CD8-positive, alpha-beta memory T cell (primary cell): ENCODE measurements around the gene NACC2. TPM values are rescaled to one million over a fixed set of nuclear protein-coding genes. Genes with fewer than 3 reads are reported as not detected.

Experiments
- CTCF ChIA-PET: fragments of 350-600 bp; sonication (Branson Sonifier 250); formaldehyde crosslinking; loops from one replicate; lab custom pipeline; 2021; ENCODE audit warnings: antibody characterized with exemption; lab: Charles Lee
- POLR2A ChIA-PET: fragments of 350-600 bp; sonication (Branson Sonifier 250); formaldehyde crosslinking; loops from one replicate; lab custom pipeline; 2021; ENCODE audit warnings: antibody characterized with exemption; lab: Charles Lee
- DNase-seq, 5 donors: peaks; one replicate each; pipeline versions ENCODE4 v3.0.0 to v3.0.0-alpha.2; 2020 to 2022; ENCODE audit warnings: mixed read lengths in 1 of 5
- H3K27ac ChIP-seq: one replicate; pipeline ENCODE4 v1.7.0; 2013; ENCODE audit warnings: low read depth, mild to moderate bottlenecking, low read length, moderate library complexity
- H3K27me3 ChIP-seq: 2 replicates; pipeline ENCODE4 v1.7.0; 2013; ENCODE audit warnings: low read length, mild to moderate bottlenecking; ENCODE audit not compliant: insufficient read depth, poor library complexity, severe bottlenecking
- H3K36me3 ChIP-seq: 2 replicates; pipeline ENCODE4 v1.7.0; 2013; ENCODE audit warnings: mild to moderate bottlenecking, low read length, moderate library complexity; ENCODE audit not compliant: insufficient read depth
- H3K4me1 ChIP-seq: 2 replicates; pipeline ENCODE4 v1.7.0; 2013; ENCODE audit warnings: mild to moderate bottlenecking, low read length, moderate library complexity; ENCODE audit not compliant: insufficient read depth
- H3K4me3 ChIP-seq: 2 replicates; pipeline ENCODE4 v1.7.0; 2013; ENCODE audit warnings: mild to moderate bottlenecking, low read length
- H3K9me3 ChIP-seq: 2 replicates; pipeline ENCODE4 v1.7.0; 2013; ENCODE audit warnings: mild to moderate bottlenecking, low read length
- H3K27ac Mint-ChIP-seq, 8 donors: one replicate each; pipeline ENCODE4 v1.8.0; 2020 to 2021; ENCODE audit warnings: mixed read lengths in 8 of 8, mild to moderate bottlenecking in 6 of 8, inconsistent platforms in 3 of 8, moderate library complexity in 3 of 8
- H3K27me3 Mint-ChIP-seq, 2 donors: one replicate each; pipeline ENCODE4 v1.8.0; 2020 to 2021; ENCODE audit warnings: mixed read lengths in 2 of 2, mild to moderate bottlenecking in 1 of 2, moderate library complexity in 1 of 2
- H3K36me3 Mint-ChIP-seq, 3 donors: one replicate each; pipeline ENCODE4 v1.8.0; 2020 to 2021; ENCODE audit warnings: mixed read lengths in 3 of 3, inconsistent platforms in 1 of 3, mild to moderate bottlenecking in 1 of 3
- H3K4me1 Mint-ChIP-seq, 3 donors: one replicate each; pipeline ENCODE4 v1.8.0; 2020 to 2021; ENCODE audit warnings: mixed read lengths in 3 of 3, inconsistent platforms in 1 of 3, mild to moderate bottlenecking in 1 of 3
- H3K4me3 Mint-ChIP-seq, 7 donors: one replicate each; pipeline ENCODE4 v1.8.0; 2020 to 2021; ENCODE audit warnings: mixed read lengths in 7 of 7, mild to moderate bottlenecking in 6 of 7, moderate library complexity in 4 of 7, inconsistent platforms in 2 of 7
- H3K9me3 Mint-ChIP-seq, 5 donors: one replicate each; pipeline ENCODE4 v1.8.0; 2020 to 2022; ENCODE audit warnings: mixed read lengths in 5 of 5, mild to moderate bottlenecking in 3 of 5, moderate library complexity in 2 of 5, inconsistent platforms in 1 of 5
- polyA plus RNA-seq: library from polyadenylated mRNA; unstranded; fragments of 300-500 nt; fragmentation: Illumina TruSeq; gene quantifications from one replicate; pipeline ENCODE4 v1.2.3, GENCODE V29; 2021
- total RNA-seq, 2 experiments: library from RNA; stranded (reverse); gene quantifications; one replicate each; pipeline ENCODE4 v1.2.3, GENCODE V29; 2021

The NACC2 gene
- total and polyA plus RNA-seq, 3 experiments from 2014 or later: 2.9 to 9.1 (median 9.0) TPM

DNA sequence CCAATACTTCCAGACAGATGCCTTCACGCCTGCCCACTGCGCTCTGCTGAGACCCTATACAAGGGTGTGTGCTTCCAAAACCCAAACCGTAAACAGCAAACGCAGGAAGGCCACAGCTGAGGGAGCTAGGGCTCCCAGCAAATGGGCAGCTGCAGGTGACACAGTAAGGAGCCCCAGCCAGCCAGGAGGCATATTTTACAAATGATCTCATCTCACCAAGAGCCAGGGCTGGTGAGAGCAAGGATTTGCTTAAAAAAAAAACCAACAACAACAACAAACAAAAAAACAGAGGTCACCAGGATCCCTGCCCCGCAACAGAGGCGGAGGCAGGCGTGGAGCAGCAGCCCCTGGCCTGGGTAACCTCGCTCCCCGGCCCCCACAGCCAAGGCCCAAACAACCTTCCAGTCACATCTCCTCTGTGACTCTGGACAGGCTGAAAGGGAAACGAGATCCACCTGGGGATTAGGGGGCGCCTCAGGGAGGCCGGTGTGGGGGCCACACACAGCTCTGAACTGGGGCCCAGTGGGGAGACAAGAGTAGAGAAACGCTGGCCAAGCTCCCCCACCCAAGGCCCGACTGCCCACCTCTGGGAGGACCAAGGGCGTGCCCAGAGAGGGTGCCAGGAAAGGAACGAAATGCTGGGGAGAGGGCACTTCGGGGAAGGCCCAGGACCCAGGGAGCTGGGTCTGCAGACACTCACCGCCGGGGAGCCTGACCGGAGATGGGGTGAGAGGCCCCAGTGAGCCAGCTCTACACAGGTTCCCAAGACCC is 3.3 kb downstream of the NACC2 start:
- H3K36me3 Mint-ChIP-seq: peaks cover 0 to 2% (median 0%) of the 10 kb centered on the region in 3 donors
- DNase-seq: no peak
- peaks cover 14 to 47% (median 18%) of the 10 kb centered on the region in 3 donors for H3K4me1 Mint-ChIP-seq
- H3K4me3 Mint-ChIP-seq: peak overlapping the region in 4 of 7 donors; percentile 32 to 76 (median 40)
- Histone ChIP-seq H3K9me3 (no peaks in the 10 kb centered on the region), H3K36me3 (no peaks in the 10 kb centered on the region), H3K4me3 (no peak overlapping the region), H3K27me3 (no peaks in the 10 kb centered on the region), H3K27ac (no peak overlapping the region), H3K4me1 (peaks cover 22% of the 10 kb centered on the region)
- peak overlapping the region in 4 of 8 donors; percentile 52 to 94 (median 60) for H3K27ac Mint-ChIP-seq
- no peaks in the 10 kb centered on the region for H3K27me3 Mint-ChIP-seq
- ChIA-PET CTCF (interaction anchor here (6.0 kb wide), 1 partner anchor 29 kb away, joined by 81 read pairs; the partner anchor contains the start of gene TMEM250), POLR2A (interaction anchor here (0.6 kb wide), 1 partner anchor 1100 kb away, joined by 3 read pairs; no protein-coding TSS in a partner anchor)
- no peaks in the 10 kb centered on the region for H3K9me3 Mint-ChIP-seq

DNA sequence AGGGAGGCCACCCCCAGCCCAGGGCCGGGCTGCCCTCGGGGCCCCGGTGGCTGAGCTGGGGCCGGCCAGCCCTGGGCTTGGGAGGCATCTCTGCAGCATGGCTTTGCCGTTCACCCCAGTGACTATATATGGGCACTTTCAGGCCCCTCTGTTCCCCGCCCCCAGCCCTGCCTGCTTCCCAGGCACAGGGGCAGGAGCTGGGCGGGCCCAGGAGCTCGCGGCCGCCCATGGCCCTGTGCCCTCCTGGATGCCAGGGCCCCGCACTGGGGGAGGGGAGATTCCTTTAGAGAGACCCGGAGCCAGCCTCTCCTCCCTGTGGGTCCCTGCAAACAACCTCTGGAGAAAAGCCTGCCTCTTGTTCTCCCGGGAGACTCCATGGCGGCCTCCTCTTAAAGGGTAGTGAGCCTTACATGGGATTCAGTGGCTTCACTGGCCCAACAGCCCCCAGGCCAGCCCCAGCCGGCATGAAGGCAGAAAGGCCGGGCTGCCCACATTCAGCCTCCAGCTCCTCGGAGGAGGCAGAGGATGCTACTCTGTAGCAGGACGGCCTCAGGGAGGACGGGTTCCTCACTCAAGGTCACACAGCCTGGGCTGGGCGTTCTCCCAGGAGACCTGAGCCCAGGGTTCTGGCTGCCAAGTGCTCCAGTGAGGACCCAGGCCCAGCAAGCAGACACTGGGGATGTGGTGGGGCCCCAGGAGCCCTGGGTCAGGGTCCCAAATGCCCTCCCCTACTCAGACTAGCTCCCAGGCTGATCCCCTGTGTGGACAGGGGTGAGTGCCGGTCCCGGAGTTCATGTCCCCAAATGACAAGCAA is 4.1 kb downstream of the NACC2 start:
- no peak for DNase-seq
- Mint-ChIP-seq H3K36me3 (peaks cover 0 to 2% (median 0%) of the 10 kb centered on the region in 3 donors), H3K4me1 (peaks cover 14 to 45% (median 16%) of the 10 kb centered on the region in 3 donors), H3K4me3 (peak overlapping the region in 3 of 7 donors; percentile 32 to 76 (median 44)), H3K9me3 (no peaks in the 10 kb centered on the region), H3K27ac (peak overlapping the region in 2 of 8 donors; percentile 52 to 94), H3K27me3 (no peaks in the 10 kb centered on the region)
- H3K9me3 ChIP-seq: no peaks in the 10 kb centered on the region
- ChIA-PET POLR2A (interaction anchor here (0.6 kb wide), 1 partner anchor 19 kb away, joined by 3 read pairs; no protein-coding TSS in a partner anchor), CTCF (interaction anchor here (1.7 to 6.0 kb wide), 3 partner anchors 19 to 124 kb away, joined by 6 to 81 read pairs (median 8); partner anchors contain the start of gene TMEM250)
- no peaks in the 10 kb centered on the region for H3K36me3 ChIP-seq
- H3K27me3 ChIP-seq: no peaks in the 10 kb centered on the region
- H3K4me1 ChIP-seq: peaks cover 17% of the 10 kb centered on the region
- H3K27ac ChIP-seq: no peak overlapping the region
- H3K4me3 ChIP-seq: no peak overlapping the region

DNA sequence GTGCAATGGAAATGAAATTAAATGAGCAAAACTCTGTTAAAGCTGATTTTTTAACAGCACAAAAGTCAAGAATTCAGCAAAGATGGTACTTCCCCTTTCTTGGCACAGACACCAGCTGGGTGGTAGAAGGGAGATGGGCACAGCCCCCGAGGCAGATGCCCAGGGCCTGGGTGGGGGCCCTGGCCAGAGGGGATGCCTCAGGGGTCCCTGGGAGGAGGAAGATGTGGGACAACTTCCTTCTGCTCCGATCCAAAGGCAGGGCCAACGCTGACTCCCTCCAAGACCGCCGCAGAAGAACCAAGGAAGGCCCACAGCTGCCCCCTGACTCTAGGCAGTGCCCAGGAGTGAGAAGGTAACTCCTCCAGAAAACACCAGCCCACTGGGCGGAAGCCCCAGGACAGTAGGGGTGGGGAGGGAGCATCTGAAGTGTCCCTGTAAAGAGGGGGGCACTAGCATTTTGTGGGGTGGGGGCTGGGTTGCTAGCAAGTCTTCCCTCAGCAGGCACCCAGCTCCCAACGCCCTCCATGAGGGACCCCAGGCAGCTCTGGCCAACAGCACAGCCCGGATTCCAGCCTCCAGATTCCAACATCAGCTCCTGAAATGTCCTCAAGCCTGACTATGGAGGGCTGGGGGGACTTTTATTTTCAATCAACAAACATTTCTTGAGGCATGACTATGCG is 4.9 kb downstream of the NACC2 start:
- no peak overlapping the region for H3K27ac ChIP-seq
- no peaks in the 10 kb centered on the region for H3K9me3 Mint-ChIP-seq
- no peak for DNase-seq
- POLR2A ChIA-PET: interaction anchor here (0.5 to 0.8 kb wide), 3 partner anchors 28 to 186 kb away, joined by 4 to 5 read pairs (median 4); no protein-coding TSS in a partner anchor
- H3K36me3 ChIP-seq: no peaks in the 10 kb centered on the region
- peak overlapping the region in 1 of 7 donors; percentile 46 for H3K4me3 Mint-ChIP-seq
- H3K4me1 ChIP-seq: peaks cover 15% of the 10 kb centered on the region
- no peaks in the 10 kb centered on the region for H3K27me3 ChIP-seq
- no peak overlapping the region for H3K4me3 ChIP-seq
- peaks cover 14 to 48% (median 14%) of the 10 kb centered on the region in 3 donors for H3K4me1 Mint-ChIP-seq
- H3K27me3 Mint-ChIP-seq: no peaks in the 10 kb centered on the region
- peaks cover 0 to 2% (median 0%) of the 10 kb centered on the region in 3 donors for H3K36me3 Mint-ChIP-seq
- CTCF ChIA-PET: interaction anchor here (0.9 to 6.0 kb wide), 7 partner anchors 10 to 177 kb away, joined by 3 to 81 read pairs (median 3); partner anchors contain the start of gene TMEM250
- peak overlapping the region in 7 of 8 donors; percentile 3 to 71 (median 35) for H3K27ac Mint-ChIP-seq
- H3K9me3 ChIP-seq: no peaks in the 10 kb centered on the region

DNA sequence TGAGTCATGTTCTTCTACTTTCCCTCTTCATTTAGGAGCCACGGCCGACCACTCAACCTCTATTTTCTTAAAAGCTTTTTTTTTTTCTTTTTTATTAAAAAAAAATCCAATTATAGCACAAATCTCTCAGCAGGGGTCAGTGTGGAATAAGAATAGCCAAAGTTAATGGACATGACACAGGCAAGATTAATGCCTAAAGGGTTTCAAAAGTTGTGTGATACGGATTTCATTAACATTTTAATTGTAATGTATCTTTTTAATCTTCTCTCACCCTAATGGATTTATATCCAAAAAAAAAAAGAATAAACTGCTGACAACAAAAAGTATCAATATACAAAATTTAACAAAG is 5.4 kb downstream of the NACC2 start:
- CTCF ChIA-PET: interaction anchor here (0.6 to 6.0 kb wide), 9 partner anchors 10 to 177 kb away, joined by 3 to 81 read pairs (median 3); partner anchors contain the start of gene TMEM250
- POLR2A ChIA-PET: interaction anchor here (0.5 to 1.1 kb wide), 4 partner anchors 28 to 185 kb away, joined by 3 to 5 read pairs (median 4); no protein-coding TSS in a partner anchor
- H3K4me1 Mint-ChIP-seq: peaks cover 16 to 51% (median 16%) of the 10 kb centered on the region in 3 donors
- no peaks in the 10 kb centered on the region for H3K9me3 ChIP-seq
- peak overlapping the region in 2 of 7 donors; percentile 39 to 46 for H3K4me3 Mint-ChIP-seq
- peaks cover 15% of the 10 kb centered on the region for H3K4me1 ChIP-seq
- no peak overlapping the region for H3K4me3 ChIP-seq
- DNase-seq: no peak
- H3K27ac ChIP-seq: no peak overlapping the region
- H3K9me3 Mint-ChIP-seq: no peaks in the 10 kb centered on the region
- peaks cover 0 to 2% (median 0%) of the 10 kb centered on the region in 3 donors for H3K36me3 Mint-ChIP-seq
- no peaks in the 10 kb centered on the region for H3K36me3 ChIP-seq
- peak overlapping the region in 7 of 8 donors; percentile 3 to 71 (median 42) for H3K27ac Mint-ChIP-seq
- H3K27me3 ChIP-seq: no peaks in the 10 kb centered on the region
- H3K27me3 Mint-ChIP-seq: no peaks in the 10 kb centered on the region

DNA sequence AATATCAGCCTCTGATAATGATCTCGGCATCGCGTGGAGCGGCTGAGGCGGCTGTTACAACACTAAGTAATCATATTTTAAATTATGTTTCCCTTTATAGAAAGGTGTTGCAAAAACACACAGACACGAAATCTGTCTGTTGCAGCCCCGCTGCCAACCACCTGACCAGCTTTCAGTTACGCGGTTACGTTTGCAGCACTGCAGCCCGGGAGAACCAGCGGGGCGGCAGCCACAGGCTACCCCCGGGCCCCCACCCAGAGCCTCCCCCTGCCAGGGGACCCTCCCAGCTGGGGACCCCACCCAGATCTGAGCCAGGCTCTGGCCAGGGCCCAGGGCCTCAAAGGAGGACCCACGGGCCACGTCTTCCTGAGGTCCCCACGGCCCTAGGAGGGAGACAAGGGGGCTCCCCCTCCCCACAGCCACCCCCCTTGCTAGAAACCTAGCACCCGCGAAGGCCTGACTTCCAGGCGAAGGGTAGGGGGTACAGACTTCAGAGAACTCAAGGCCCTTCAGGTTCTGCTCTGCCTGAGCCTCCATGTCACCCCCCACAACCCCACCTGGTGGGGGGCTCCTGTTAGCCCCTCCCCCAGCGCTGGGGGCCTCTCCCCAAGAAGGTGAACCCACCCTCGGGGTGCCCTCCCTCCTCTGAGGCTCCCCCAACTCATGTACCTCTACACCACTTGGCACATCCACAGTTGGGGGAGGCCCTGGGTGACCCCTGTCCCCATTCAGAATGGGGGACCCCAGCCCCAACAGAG is 6.0 kb downstream of the NACC2 start:
- peaks cover 0 to 2% (median 0%) of the 10 kb centered on the region in 3 donors for H3K36me3 Mint-ChIP-seq
- H3K4me3 Mint-ChIP-seq: peak overlapping the region in 2 of 7 donors; percentile 39 to 54
- H3K4me1 Mint-ChIP-seq: peaks cover 20 to 56% (median 21%) of the 10 kb centered on the region in 3 donors
- no peaks in the 10 kb centered on the region for H3K9me3 Mint-ChIP-seq
- H3K27ac Mint-ChIP-seq: peak overlapping the region in 4 of 8 donors; percentile 3 to 70 (median 43)
- H3K27ac ChIP-seq: no peak overlapping the region
- peak in 1 of 5 donors; percentile 42 for DNase-seq
- H3K27me3 ChIP-seq: no peaks in the 10 kb centered on the region
- ChIA-PET POLR2A (interaction anchor here (0.5 to 1.1 kb wide), 2 partner anchors 32 to 185 kb away, joined by 3 to 5 read pairs; no protein-coding TSS in a partner anchor), CTCF (interaction anchor here (0.6 to 6.0 kb wide), 10 partner anchors 10 to 178 kb away, joined by 3 to 81 read pairs (median 3); partner anchors contain the start of gene TMEM250)
- H3K4me3 ChIP-seq: no peak overlapping the region
- no peaks in the 10 kb centered on the region for H3K36me3 ChIP-seq
- no peaks in the 10 kb centered on the region for H3K27me3 Mint-ChIP-seq
- peaks cover 15% of the 10 kb centered on the region for H3K4me1 ChIP-seq
- no peaks in the 10 kb centered on the region for H3K9me3 ChIP-seq

DNA sequence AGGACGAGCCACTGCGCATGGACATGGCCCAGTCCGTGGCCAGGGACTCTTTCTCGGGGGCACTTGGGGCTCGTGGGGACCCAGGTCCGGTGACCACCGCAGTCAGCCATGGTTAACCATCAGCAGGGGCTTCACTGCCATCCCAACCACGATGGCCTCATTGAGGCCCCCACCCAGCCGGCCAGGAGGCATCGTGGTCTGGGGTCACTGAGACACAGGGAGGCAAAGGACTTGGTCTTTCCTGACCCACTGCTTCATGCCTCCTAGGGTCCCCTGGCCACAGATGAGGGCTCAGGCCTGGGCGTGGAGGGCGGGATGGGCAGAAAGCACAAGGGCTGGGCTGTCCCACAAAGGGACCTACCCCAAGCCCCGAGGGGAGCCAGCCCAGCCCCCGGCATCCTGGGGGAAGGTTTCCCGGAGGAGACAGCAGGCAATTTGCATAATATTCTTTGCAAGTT is 6.6 kb downstream of the NACC2 start:
- Histone ChIP-seq H3K4me1 (peaks cover 8% of the 10 kb centered on the region), H3K36me3 (no peaks in the 10 kb centered on the region), H3K27ac (no peak overlapping the region), H3K27me3 (no peaks in the 10 kb centered on the region), H3K9me3 (no peaks in the 10 kb centered on the region), H3K4me3 (no peak overlapping the region)
- peak overlapping the region in 2 of 8 donors; percentile 36 to 70 for H3K27ac Mint-ChIP-seq
- ChIA-PET CTCF (interaction anchor here (0.6 to 6.0 kb wide), 2 partner anchors 32 to 121 kb away, joined by 3 to 81 read pairs; partner anchors contain the start of gene TMEM250), POLR2A (interaction anchor here (1.1 kb wide), 1 partner anchor 32 kb away, joined by 3 read pairs; no protein-coding TSS in a partner anchor)
- peak overlapping the region in 1 of 7 donors; percentile 54 for H3K4me3 Mint-ChIP-seq
- no peaks in the 10 kb centered on the region for H3K9me3 Mint-ChIP-seq
- H3K27me3 Mint-ChIP-seq: no peaks in the 10 kb centered on the region
- H3K4me1 Mint-ChIP-seq: peaks cover 21 to 51% (median 22%) of the 10 kb centered on the region in 3 donors
- peak in 1 of 5 donors; percentile 12 for DNase-seq
- peaks cover 0 to 4% (median 0%) of the 10 kb centered on the region in 3 donors for H3K36me3 Mint-ChIP-seq
